ENCODE measurements around the gene CDK5.
"Not testable (repeated sequence)": the region's sequence is repeated elsewhere in the genome, so short reads cannot be mapped to it uniquely, and the experiment has no call there.

The CDK5 gene

GRCh38 chr7:151028948-151029501 lies 28.7 kb downstream of the CDK5 start:
- peak overlapping the region; percentile 83 for H3K4me3 ChIP-seq (ENCODE audit: low read length)
- no peak for DNase-seq (ENCODE audit: low read depth)
- TF ChIP-seq CTCF (conservative IDR thresholded peaks at IDR 0.05; ENCODE audit: low read depth, low read length), result no peak

- H3K4me3 ChIP-seq (ENCODE audit: low read length), result peak within 1 kb of the TSS; percentile 83
- peak; percentile 37 for TF ChIP-seq CTCF (conservative IDR thresholded peaks at IDR 0.05; ENCODE audit: low read depth, low read length)
Measured at GRCh38 chr7:151028131-151028947, 29.4 kb downstream of the CDK5 start, which contains the start of gene ABCB8. TSS of gene ABCB8 (plus strand) at chr7:151028450. CDS start at chr7:151028516, 66 bp downstream.

GRCh38 chr7:151027728-151028130 lies 30.0 kb downstream of the CDK5 start:
- not testable (repeated sequence) for DNase-seq (ENCODE audit: low read depth)
- H3K4me3 ChIP-seq (ENCODE audit: low read length), result peak overlapping the region; percentile 83

More at GRCh38 chr7:151028131-151028947, 29.4 kb downstream of the CDK5 start, which contains the start of gene ABCB8:
- DNase-seq (ENCODE audit: low read depth), result peak; percentile 98

- peak; percentile 71 for DNase-seq (ENCODE audit: low read depth)
- H3K4me3 ChIP-seq (ENCODE audit: low read length), result peak overlapping the region; percentile 83
Measured at GRCh38 chr7:151026771-151027727, 30.6 kb downstream of the CDK5 start.

GRCh38 chr7:151025924-151026671 lies 31.6 kb downstream of the CDK5 start:
- no peak for DNase-seq (ENCODE audit: low read depth)
- no peak for TF ChIP-seq CTCF (conservative IDR thresholded peaks at IDR 0.05; ENCODE audit: low read depth, low read length)
- no peak overlapping the region for H3K4me3 ChIP-seq (ENCODE audit: low read length)

- H3K4me3 ChIP-seq (ENCODE audit: low read length), result no peak within 1 kb of the TSS
- TF ChIP-seq CTCF (conservative IDR thresholded peaks at IDR 0.05; ENCODE audit: low read depth, low read length), result no peak
- DNase-seq (ENCODE audit: low read depth), result no peak
Measured at GRCh38 chr7:151024435-151025056, 33.2 kb downstream of the CDK5 start, which contains the start of gene ATG9B. TSS of gene ATG9B (minus strand) at chr7:151024494. CDS start at chr7:151024423, 71 bp downstream.

- no peak overlapping the region for H3K4me3 ChIP-seq (ENCODE audit: low read length)
- no peak for DNase-seq (ENCODE audit: low read depth)
- no peak for TF ChIP-seq CTCF (conservative IDR thresholded peaks at IDR 0.05; ENCODE audit: low read depth, low read length)
Measured at GRCh38 chr7:151023232-151023631, 34.5 kb downstream of the CDK5 start.

Measured in retinal pigment epithelial cell (primary cell).